ENCODE measurements around the gene PPA2.
"Not testable (repeated sequence)": the region's sequence is repeated elsewhere in the genome, so short reads cannot be mapped to it uniquely, and the experiment has no call there.

PPA2 gene

GRCh38 chr4:105458541-105458940 is 15.3 kb downstream of the PPA2 start:
- not testable (repeated sequence) for DNase-seq (ENCODE audit: low read depth)

- no peak for DNase-seq (ENCODE audit: low read depth)
These were observed 15.9 kb downstream of the PPA2 start for GRCh38 chr4:105458001-105458400.

GRCh38 chr4:105455998-105456397 is 17.9 kb downstream of the PPA2 start:
- DNase-seq (ENCODE audit: low read depth) = no peak

GRCh38 chr4:105455182-105455581 is 18.7 kb downstream of the PPA2 start:
- DNase-seq (ENCODE audit: low read depth) = no peak

GRCh38 chr4:105453550-105454205 is 20.2 kb downstream of the PPA2 start:
- DNase-seq (ENCODE audit: low read depth) = no peak

GRCh38 chr4:105451346-105451745 is 22.5 kb downstream of the PPA2 start:
- no peak for DNase-seq (ENCODE audit: low read depth)

GRCh38 chr4:105440890-105441289 is 33.0 kb downstream of the PPA2 start:
- DNase-seq (ENCODE audit: low read depth) = no peak

- DNase-seq (ENCODE audit: low read depth) = no peak
These were observed 36.2 kb downstream of the PPA2 start for GRCh38 chr4:105437637-105438036.

- no peak for DNase-seq (ENCODE audit: low read depth)
These were observed 37.4 kb downstream of the PPA2 start for GRCh38 chr4:105436414-105436813.

- no peak for DNase-seq (ENCODE audit: low read depth)
These were observed 38.9 kb downstream of the PPA2 start for GRCh38 chr4:105434940-105435339.

GRCh38 chr4:105433421-105433820 is 40.4 kb downstream of the PPA2 start:
- no peak for DNase-seq (ENCODE audit: low read depth)

- no peak for DNase-seq (ENCODE audit: low read depth)
These were observed 41.4 kb downstream of the PPA2 start for GRCh38 chr4:105432438-105432837.

GRCh38 chr4:105430811-105431210 is 43.1 kb downstream of the PPA2 start:
- no peak for DNase-seq (ENCODE audit: low read depth)

GRCh38 chr4:105426187-105426897 is 47.5 kb downstream of the PPA2 start:
- DNase-seq (ENCODE audit: low read depth) = no peak

- DNase-seq (ENCODE audit: low read depth) = no peak
These were observed 51.5 kb downstream of the PPA2 start for GRCh38 chr4:105422207-105422920.

- DNase-seq (ENCODE audit: low read depth) = no peak
These were observed 56.2 kb downstream of the PPA2 start for GRCh38 chr4:105417624-105418023.

- no peak for DNase-seq (ENCODE audit: low read depth)
These were observed 58.5 kb downstream of the PPA2 start for GRCh38 chr4:105415281-105415744.

- DNase-seq (ENCODE audit: low read depth) = no peak
These were observed 59.5 kb downstream of the PPA2 start for GRCh38 chr4:105414316-105414715.

GRCh38 chr4:105409135-105409534 is 64.7 kb downstream of the PPA2 start:
- not testable (repeated sequence) for DNase-seq (ENCODE audit: low read depth)

GRCh38 chr4:105400901-105401677 is 72.8 kb downstream of the PPA2 start:
- no peak for DNase-seq (ENCODE audit: low read depth)

GRCh38 chr4:105399532-105400161 is 74.2 kb downstream of the PPA2 start:
- no peak for DNase-seq (ENCODE audit: low read depth)

GRCh38 chr4:105392858-105393257 is 81.0 kb downstream of the PPA2 start:
- DNase-seq (ENCODE audit: low read depth) = no peak

Measured in activated gamma-delta T cell treated with anti-CD3 and anti-CD28 coated beads, Interleukin-2, amount 50 U/mL, for 16 hours (primary cell).